D721Med (cell line): ENCODE data around the gene SLC16A1.
"Not testable (repeated sequence)": the region's sequence is repeated elsewhere in the genome, so short reads cannot be mapped to it uniquely, and the experiment has no call there.

Experiments
- DNase-seq: peaks from one replicate; pipeline ENCODE4 v3.0.0; 2011; ENCODE audit warnings: low spot score; ENCODE audit not compliant: insufficient read length
- FAIRE-seq: peaks from 2 replicates; lab custom pipeline; 2011; peaks lifted over from hg19 to GRCh38; lab: Jason Lieb, UNC
- TF ChIP-seq, protein P1 (sequence below): IDR thresholded peaks from 2 replicates; pipeline ENCODE4 v1.5.1; 2012; ENCODE audit warnings: mild to moderate bottlenecking, control low read depth; ENCODE audit not compliant: insufficient read depth; ENCODE audit errors: missing control alignments

SLC16A1 gene

GRCh38 chr1:112894010-112894292, 62.0 kb downstream of the SLC16A1 start:
- TF ChIP-seq, protein P1, sequence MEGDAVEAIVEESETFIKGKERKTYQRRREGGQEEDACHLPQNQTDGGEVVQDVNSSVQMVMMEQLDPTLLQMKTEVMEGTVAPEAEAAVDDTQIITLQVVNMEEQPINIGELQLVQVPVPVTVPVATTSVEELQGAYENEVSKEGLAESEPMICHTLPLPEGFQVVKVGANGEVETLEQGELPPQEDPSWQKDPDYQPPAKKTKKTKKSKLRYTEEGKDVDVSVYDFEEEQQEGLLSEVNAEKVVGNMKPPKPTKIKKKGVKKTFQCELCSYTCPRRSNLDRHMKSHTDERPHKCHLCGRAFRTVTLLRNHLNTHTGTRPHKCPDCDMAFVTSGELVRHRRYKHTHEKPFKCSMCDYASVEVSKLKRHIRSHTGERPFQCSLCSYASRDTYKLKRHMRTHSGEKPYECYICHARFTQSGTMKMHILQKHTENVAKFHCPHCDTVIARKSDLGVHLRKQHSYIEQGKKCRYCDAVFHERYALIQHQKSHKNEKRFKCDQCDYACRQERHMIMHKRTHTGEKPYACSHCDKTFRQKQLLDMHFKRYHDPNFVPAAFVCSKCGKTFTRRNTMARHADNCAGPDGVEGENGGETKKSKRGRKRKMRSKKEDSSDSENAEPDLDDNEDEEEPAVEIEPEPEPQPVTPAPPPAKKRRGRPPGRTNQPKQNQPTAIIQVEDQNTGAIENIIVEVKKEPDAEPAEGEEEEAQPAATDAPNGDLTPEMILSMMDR, result no peak
- DNase-seq (no peak), FAIRE-seq (no peak)

DNA sequence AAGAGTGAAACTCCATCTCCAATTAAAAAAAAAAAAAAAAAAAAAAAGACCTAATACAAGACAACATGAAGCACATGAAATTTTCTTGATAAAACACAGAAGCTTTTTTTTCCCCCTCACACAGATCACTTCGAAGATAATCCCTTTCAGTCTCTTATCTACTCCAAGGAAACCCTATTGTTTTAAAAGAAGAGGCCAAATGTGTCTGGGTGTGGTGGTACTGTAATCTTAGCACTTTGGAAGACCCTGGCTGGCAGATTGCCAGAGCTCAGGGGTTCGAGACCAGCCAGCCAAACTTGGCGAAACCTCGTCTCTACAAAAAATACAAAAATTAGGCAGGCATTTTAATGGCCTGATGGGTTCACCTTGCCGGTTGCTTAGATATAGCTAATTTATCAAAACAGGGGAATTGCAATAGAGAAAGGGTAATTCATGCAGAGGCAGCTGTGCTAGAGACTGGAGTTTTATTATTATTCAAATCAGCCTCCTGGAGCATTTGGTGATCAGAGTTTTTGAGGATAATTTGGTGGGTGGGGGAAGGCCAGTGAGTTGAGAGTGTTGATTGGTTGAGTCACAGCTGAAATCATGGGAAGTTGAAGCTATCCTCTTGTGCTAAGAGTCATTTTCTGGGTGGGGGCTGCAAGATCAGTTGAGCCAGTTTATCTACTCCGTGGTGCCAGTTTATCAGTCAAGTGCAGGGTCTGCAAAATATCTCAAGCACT, 62.5 kb downstream of the SLC16A1 start:
- FAIRE-seq, result no peak
- TF ChIP-seq, protein P1, result no peak

GRCh38 chr1:112889906-112890305, 66.1 kb downstream of the SLC16A1 start:
- DNase-seq, FAIRE-seq: not testable (repeated sequence)

More for the DNA sequence above, 62.5 kb downstream of the SLC16A1 start:
- DNase-seq, result no peak

- FAIRE-seq, result no peak
- TF ChIP-seq, protein P1, result no peak
- no peak for DNase-seq
These were observed 66.8 kb downstream of the SLC16A1 start for GRCh38 chr1:112889052-112889768.

DNA sequence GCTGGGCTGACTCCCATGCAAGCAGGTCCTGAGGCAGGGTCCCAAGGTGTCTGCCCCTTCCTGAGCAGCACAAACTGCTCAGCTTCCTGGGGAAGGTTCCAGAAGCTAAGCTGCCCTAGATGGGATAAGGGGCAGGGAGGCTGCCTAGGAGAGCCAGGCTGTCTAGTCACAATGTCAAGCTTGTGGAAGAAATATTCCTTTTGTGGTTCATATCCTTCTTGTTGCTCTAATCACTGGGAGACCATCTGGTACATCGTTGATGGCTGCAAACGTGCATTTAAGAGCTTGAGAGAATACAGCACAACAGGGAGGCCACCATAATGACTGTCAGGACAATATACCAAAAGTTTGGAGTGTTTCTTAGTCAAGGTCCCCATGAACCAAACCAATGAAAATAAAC, 67.4 kb downstream of the SLC16A1 start:
- no peak for DNase-seq
- FAIRE-seq, result no peak
- TF ChIP-seq, protein P1, result no peak

GRCh38 chr1:112887599-112888283, 68.3 kb downstream of the SLC16A1 start:
- TF ChIP-seq, protein P1, result no peak
- DNase-seq, result no peak
- no peak for FAIRE-seq

DNA sequence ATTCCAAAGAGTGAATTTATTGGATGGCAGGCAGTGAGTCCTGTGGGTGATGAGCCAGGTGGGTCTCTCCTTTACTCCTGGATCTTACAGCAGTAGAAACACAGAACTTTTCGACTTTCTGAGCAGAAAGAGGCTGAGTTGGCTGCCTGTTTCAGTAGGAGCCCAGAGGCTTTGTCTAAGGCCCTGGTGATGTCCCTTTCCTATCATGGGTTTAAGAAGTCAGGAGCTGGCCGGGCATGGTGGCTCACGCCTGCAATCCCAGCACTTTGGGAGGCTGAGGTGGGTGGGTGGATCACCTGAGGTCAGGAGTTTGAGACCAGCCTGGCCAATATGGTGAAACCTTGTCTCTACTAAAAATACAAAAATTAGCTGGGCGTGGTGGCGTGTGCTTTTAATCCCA, 71.0 kb downstream of the SLC16A1 start:
- not testable (repeated sequence) for FAIRE-seq

DNA sequence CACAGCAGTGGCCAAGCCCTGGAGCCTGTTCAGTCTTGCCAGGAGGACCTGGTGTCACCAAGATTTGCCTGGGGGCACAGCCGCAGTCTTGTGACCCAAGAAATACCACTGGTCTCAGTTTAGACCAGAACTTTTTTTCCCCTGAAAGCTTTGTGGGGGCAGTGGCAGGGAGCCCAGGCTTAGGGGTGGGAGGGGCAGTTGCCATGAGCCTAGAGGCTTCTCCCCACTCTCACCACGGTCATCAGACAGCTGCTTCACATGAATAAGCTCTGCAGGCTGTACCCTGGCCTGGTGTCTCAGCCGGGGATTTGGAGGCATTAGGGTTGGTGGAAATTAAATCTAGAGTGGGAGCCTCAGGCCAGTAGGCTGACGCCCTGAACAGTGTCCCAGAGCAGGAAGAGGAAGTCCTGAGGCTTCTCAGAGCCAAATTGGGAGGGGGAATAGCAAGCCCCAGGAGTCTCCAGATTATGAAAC, 73.7 kb downstream of the SLC16A1 start:
- no peak for FAIRE-seq
- TF ChIP-seq, protein P1, result no peak

More for the DNA sequence above, 71.0 kb downstream of the SLC16A1 start:
- DNase-seq, result not testable (repeated sequence)

More for the DNA sequence above, 73.7 kb downstream of the SLC16A1 start:
- peak; percentile 49 for DNase-seq
